ENCODE measurements around the gene PLEKHG2. TPM values are rescaled to one million over a fixed set of nuclear protein-coding genes. Genes with fewer than 3 reads are reported as not detected.
A peak's percentile ranks its signal among the peaks of the same experiment; 100 is the strongest.

The PLEKHG2 gene
- total RNA-seq, 1 donor, result 21.4 TPM

DNA sequence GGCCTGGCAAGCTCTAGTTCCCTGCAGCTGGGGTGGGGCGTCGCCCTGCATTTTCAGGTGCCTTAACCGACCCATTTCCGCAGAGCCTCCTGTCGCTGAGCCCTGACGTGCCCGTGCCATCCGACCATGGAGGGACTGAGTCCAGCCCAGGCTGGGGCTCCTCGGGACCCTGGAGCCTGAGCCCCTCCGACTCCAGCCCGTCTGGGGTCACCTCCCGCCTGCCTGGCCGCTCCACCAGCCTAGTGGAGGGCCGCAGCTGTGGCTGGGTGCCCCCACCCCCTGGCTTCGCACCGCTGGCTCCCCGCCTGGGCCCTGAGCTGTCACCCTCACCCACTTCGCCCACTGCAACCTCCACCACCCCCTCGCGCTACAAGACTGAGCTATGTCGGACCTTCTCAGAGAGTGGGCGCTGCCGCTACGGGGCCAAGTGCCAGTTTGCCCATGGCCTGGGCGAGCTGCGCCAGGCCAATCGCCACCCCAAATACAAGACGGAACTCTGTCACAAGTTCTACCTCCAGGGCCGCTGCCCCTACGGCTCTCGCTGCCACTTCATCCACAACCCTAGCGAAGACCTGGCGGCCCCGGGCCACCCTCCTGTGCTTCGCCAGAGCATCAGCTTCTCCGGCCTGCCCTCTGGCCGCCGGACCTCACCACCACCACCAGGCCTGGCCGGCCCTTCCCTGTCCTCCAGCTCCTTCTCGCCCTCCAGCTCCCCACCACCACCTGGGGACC, 4.6 kb upstream of the PLEKHG2 start:
- DNase-seq (ENCODE audit: insufficient read length, low spot score, missing footprints), result peak; percentile 93
- Histone ChIP-seq H2AFZ (ENCODE audit: low read length) (no peak overlapping the region), H3K27ac (ENCODE audit: low read depth, low read length) (peak overlapping the region; percentile 84), H3K36me3 (ENCODE audit: insufficient read depth, low read length) (peaks cover 13% of the 10 kb centered on the region), H3K4me1 (ENCODE audit: insufficient read depth, low read length) (peaks cover 31% of the 10 kb centered on the region), H3K4me3 (ENCODE audit: insufficient read depth, low read length) (peak overlapping the region; percentile 83), H3K9me3 (ENCODE audit: low read depth, low read length) (no peaks in the 10 kb centered on the region), H3K27me3 (ENCODE audit: insufficient read depth, low read length) (no peaks in the 10 kb centered on the region), H4K20me1 (ENCODE audit: insufficient read depth, low read length) (peaks cover 28% of the 10 kb centered on the region), H3K79me2 (ENCODE audit: insufficient read depth, low read length) (peaks cover 27% of the 10 kb centered on the region), H3K4me2 (ENCODE audit: insufficient read depth, low read length) (peak overlapping the region; percentile 96)
- TF ChIP-seq, protein P1, sequence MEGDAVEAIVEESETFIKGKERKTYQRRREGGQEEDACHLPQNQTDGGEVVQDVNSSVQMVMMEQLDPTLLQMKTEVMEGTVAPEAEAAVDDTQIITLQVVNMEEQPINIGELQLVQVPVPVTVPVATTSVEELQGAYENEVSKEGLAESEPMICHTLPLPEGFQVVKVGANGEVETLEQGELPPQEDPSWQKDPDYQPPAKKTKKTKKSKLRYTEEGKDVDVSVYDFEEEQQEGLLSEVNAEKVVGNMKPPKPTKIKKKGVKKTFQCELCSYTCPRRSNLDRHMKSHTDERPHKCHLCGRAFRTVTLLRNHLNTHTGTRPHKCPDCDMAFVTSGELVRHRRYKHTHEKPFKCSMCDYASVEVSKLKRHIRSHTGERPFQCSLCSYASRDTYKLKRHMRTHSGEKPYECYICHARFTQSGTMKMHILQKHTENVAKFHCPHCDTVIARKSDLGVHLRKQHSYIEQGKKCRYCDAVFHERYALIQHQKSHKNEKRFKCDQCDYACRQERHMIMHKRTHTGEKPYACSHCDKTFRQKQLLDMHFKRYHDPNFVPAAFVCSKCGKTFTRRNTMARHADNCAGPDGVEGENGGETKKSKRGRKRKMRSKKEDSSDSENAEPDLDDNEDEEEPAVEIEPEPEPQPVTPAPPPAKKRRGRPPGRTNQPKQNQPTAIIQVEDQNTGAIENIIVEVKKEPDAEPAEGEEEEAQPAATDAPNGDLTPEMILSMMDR (IDR thresholded peaks at IDR 0.05; ENCODE audit: extremely low read depth, low read depth, low read length), result no peak

DNA sequence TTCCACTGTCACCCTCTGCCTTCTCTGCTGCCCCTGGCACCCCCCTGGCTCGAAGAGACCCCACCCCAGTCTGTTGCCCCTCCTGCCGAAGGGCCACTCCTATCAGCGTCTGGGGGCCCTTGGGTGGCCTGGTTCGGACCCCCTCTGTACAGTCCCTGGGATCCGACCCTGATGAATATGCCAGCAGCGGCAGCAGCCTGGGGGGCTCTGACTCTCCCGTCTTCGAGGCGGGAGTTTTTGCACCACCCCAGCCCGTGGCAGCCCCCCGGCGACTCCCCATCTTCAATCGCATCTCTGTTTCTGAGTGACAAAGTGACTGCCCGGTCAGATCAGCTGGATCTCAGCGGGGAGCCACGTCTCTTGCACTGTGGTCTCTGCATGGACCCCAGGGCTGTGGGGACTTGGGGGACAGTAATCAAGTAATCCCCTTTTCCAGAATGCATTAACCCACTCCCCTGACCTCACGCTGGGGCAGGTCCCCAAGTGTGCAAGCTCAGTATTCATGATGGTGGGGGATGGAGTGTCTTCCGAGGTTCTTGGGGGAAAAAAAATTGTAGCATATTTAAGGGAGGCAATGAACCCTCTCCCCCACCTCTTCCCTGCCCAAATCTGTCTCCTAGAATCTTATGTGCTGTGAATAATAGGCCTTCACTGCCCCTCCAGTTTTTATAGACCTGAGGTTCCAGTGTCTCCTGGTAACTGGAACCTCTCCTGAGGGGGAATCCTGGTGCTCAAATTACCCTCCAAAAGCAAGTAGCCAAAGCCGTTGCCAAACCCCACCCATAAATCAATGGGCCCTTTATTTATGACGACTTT, 3.9 kb upstream of the PLEKHG2 start:
- Histone ChIP-seq H3K27ac (ENCODE audit: low read depth, low read length) (peak overlapping the region; percentile 84), H2AFZ (ENCODE audit: low read length) (no peak overlapping the region), H3K27me3 (ENCODE audit: insufficient read depth, low read length) (no peaks in the 10 kb centered on the region), H3K79me2 (ENCODE audit: insufficient read depth, low read length) (peaks cover 34% of the 10 kb centered on the region), H3K36me3 (ENCODE audit: insufficient read depth, low read length) (peaks cover 13% of the 10 kb centered on the region), H3K4me1 (ENCODE audit: insufficient read depth, low read length) (peaks cover 25% of the 10 kb centered on the region), H3K9me3 (ENCODE audit: low read depth, low read length) (no peaks in the 10 kb centered on the region), H3K4me3 (ENCODE audit: insufficient read depth, low read length) (peak overlapping the region; percentile 83), H4K20me1 (ENCODE audit: insufficient read depth, low read length) (peaks cover 28% of the 10 kb centered on the region), H3K4me2 (ENCODE audit: insufficient read depth, low read length) (peak overlapping the region; percentile 96)
- peak; percentile 87 for DNase-seq (ENCODE audit: insufficient read length, low spot score, missing footprints)
- TF ChIP-seq, protein P1 (IDR thresholded peaks at IDR 0.05; ENCODE audit: extremely low read depth, low read depth, low read length), result no peak

DNA sequence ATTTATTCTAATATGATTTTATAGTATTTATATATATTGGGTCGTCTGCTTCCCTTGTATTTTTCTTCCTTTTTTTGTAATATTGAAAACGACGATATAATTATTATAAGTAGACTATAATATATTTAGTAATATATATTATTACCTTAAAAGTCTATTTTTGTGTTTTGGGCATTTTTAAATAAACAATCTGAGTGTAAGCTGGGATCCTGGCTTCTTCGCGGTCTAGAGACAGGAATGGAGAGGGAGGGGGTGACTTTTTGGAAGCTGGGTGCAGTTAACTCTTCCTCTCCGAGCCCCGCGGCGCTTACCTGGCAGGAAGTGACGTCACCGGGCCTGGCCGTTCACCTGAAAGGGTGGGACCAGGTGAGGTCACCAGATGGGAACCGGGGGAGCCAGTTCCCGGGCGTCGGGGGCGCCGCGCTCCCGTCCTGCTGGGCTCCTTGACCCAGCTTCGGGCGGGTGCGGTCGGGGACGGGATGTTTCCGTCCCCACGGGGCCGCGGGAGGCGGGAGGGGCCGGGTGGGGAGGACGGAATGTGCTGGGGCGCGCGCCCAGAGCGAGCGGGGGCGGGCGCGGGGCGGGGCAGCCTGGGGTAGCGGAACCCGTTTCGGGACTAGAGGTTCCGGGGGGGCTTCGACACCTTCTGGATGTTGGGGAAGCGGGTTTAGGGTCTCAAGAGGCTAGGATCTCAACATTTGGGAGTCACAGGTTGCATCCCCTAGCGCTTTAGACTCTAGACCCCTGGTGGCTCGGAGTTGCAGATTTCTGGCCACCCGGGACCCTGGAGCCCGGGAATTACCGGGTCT, 3.1 kb upstream of the PLEKHG2 start:
- Histone ChIP-seq H3K79me2 (ENCODE audit: insufficient read depth, low read length) (peaks cover 42% of the 10 kb centered on the region), H3K4me1 (ENCODE audit: insufficient read depth, low read length) (peaks cover 29% of the 10 kb centered on the region), H3K9me3 (ENCODE audit: low read depth, low read length) (no peaks in the 10 kb centered on the region), H3K4me2 (ENCODE audit: insufficient read depth, low read length) (peak overlapping the region; percentile 96), H3K27me3 (ENCODE audit: insufficient read depth, low read length) (no peaks in the 10 kb centered on the region), H3K27ac (ENCODE audit: low read depth, low read length) (peak overlapping the region; percentile 84), H2AFZ (ENCODE audit: low read length) (no peak overlapping the region), H3K4me3 (ENCODE audit: insufficient read depth, low read length) (peak overlapping the region; percentile 83), H4K20me1 (ENCODE audit: insufficient read depth, low read length) (peaks cover 34% of the 10 kb centered on the region), H3K36me3 (ENCODE audit: insufficient read depth, low read length) (peaks cover 13% of the 10 kb centered on the region)
- TF ChIP-seq, protein P1 (IDR thresholded peaks at IDR 0.05; ENCODE audit: extremely low read depth, low read depth, low read length), result no peak
- DNase-seq (ENCODE audit: insufficient read length, low spot score, missing footprints), result peak; percentile 98

Measured in osteoblast (primary cell).